Erythroblast (primary cell): Measurements from ENCODE around the gene CYB5RL.
"Not testable (repeated sequence)": the region's sequence is repeated elsewhere in the genome, so short reads cannot be mapped to it uniquely, and the experiment has no call there.

Source experiments
- DNase-seq, 2 experiments: peaks; one replicate each; lab custom pipeline; 2025; lab: John Stamatoyannopoulos, UW
- GATA1 ChIP-seq: IDR thresholded peaks from 2 replicates; pipeline ENCODE4 v1.6.1; 2011; ENCODE audit warnings: low read depth, mild to moderate bottlenecking, control low read depth, low read length, moderate library complexity
- POLR2A ChIP-seq: IDR thresholded peaks from 2 replicates; pipeline ENCODE4 v1.6.1; 2011; ENCODE audit warnings: mild to moderate bottlenecking, low read length

CYB5RL gene

GRCh38 chr1:54220004-54220811 lies 20.4 kb upstream of the CYB5RL start:
- peak in 1 of 2 experiments; percentile 34 for DNase-seq
- TF ChIP-seq POLR2A, result no peak
- no peak for TF ChIP-seq GATA1

- TF ChIP-seq GATA1 (no peak), POLR2A (peak; percentile 10)
- DNase-seq, result no peak
Observed at GRCh38 chr1:54219688-54220003, 19.8 kb upstream of the CYB5RL start.

GRCh38 chr1:54218883-54219687 lies 19.3 kb upstream of the CYB5RL start:
- no peak for DNase-seq
- TF ChIP-seq POLR2A (peak; percentile 12), GATA1 (no peak)

- TF ChIP-seq POLR2A (no peak), GATA1 (no peak)
- peak; percentile 58 to 74 for DNase-seq
Observed at GRCh38 chr1:54215523-54215922, 15.7 kb upstream of the CYB5RL start.

- DNase-seq, result peak; percentile 91 to 96
- peak; percentile 50 for TF ChIP-seq POLR2A
- peak; percentile 65 for TF ChIP-seq GATA1
Observed at GRCh38 chr1:54212872-54213271, 13.0 kb upstream of the CYB5RL start.

GRCh38 chr1:54207896-54208295 lies 8.1 kb upstream of the CYB5RL start:
- not testable (repeated sequence) for DNase-seq

- TF ChIP-seq GATA1 (no peak), POLR2A (no peak)
Observed at GRCh38 chr1:54207287-54207686, 7.5 kb upstream of the CYB5RL start.

GRCh38 chr1:54204199-54204598 lies 4.4 kb upstream of the CYB5RL start:
- DNase-seq, result no peak
- TF ChIP-seq GATA1 (no peak), POLR2A (no peak)

More at GRCh38 chr1:54207287-54207686, 7.5 kb upstream of the CYB5RL start:
- DNase-seq, result no peak

- TF ChIP-seq POLR2A (no peak), GATA1 (no peak)
- peak in 1 of 2 experiments; percentile 71 for DNase-seq
Observed at GRCh38 chr1:54200519-54200997, 728 bp upstream of the CYB5RL start.

GRCh38 chr1:54199151-54199764 lies 572 bp downstream of the CYB5RL start:
- TF ChIP-seq GATA1, result no peak
- TF ChIP-seq POLR2A, result no peak
- DNase-seq, result peak; percentile 43 to 63

- TF ChIP-seq POLR2A (no peak), GATA1 (no peak)
Observed at GRCh38 chr1:54193453-54193852, 6.4 kb downstream of the CYB5RL start.

GRCh38 chr1:54191525-54191924 lies 8.3 kb downstream of the CYB5RL start:
- TF ChIP-seq POLR2A (no peak), GATA1 (no peak)

More at GRCh38 chr1:54193453-54193852, 6.4 kb downstream of the CYB5RL start:
- DNase-seq, result no peak

GRCh38 chr1:54190526-54190925 lies 9.3 kb downstream of the CYB5RL start:
- no peak for DNase-seq
- TF ChIP-seq GATA1, result no peak
- TF ChIP-seq POLR2A, result no peak

More at GRCh38 chr1:54191525-54191924, 8.3 kb downstream of the CYB5RL start:
- DNase-seq, result no peak
